GOT3 (cell line): ENCODE data around the gene PRKCA.
"Not testable (repeated sequence)": the region's sequence is repeated elsewhere in the genome, so short reads cannot be mapped to it uniquely, and the experiment has no call there.

Experiments
- DNase-seq: peaks from one replicate; lab custom pipeline; 2025; ENCODE audit warnings: mixed read lengths; lab: John Stamatoyannopoulos, UW

PRKCA gene

GRCh38 chr17:66715076-66715675 is 412.8 kb downstream of the PRKCA start:
- DNase-seq = no peak

GRCh38 chr17:66715745-66716156 is 413.3 kb downstream of the PRKCA start:
- no peak for DNase-seq

- no peak for DNase-seq
These were observed 414.0 kb downstream of the PRKCA start for GRCh38 chr17:66716236-66717026.

- no peak for DNase-seq
These were observed 415.2 kb downstream of the PRKCA start for GRCh38 chr17:66717641-66718058.

GRCh38 chr17:66720027-66720426 is 417.6 kb downstream of the PRKCA start:
- DNase-seq = no peak

DNA sequence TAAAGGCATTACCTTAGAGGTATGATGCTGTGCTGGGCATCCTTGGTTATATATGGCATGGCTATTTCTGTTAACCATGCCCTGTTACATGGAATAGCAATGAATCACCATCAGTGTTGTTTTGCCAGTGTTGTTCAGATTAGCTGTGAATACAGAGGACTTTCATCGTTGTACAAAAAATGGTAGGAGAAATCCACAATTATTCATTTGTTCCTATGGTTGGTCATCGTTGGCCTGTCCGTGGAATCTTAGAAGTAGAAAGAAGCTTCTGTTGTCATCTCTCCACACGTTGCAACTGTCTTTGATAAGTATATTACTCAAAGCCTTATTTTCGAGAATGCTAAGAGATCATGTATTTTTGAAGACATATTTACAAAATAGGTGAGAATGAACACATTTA is 418.2 kb downstream of the PRKCA start:
- no peak for DNase-seq

DNA sequence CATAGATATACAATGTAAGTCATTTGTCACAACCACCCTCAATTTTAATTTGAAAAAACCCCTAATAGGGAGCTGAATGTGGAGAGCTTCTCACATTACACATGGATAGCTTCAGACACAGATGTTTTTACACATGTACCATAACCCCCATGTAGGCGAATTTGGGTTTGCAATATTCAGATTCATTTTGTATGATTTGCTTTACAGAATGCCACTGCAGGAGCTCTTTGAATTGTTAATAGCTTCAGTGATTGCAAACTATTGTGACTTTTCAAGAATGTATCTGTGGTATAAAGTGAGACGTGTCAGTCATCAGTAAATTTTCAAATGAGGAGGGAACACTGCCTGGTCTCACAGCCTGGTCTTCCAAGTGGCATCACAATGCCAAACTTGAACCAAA is 419.9 kb downstream of the PRKCA start:
- DNase-seq = no peak

DNA sequence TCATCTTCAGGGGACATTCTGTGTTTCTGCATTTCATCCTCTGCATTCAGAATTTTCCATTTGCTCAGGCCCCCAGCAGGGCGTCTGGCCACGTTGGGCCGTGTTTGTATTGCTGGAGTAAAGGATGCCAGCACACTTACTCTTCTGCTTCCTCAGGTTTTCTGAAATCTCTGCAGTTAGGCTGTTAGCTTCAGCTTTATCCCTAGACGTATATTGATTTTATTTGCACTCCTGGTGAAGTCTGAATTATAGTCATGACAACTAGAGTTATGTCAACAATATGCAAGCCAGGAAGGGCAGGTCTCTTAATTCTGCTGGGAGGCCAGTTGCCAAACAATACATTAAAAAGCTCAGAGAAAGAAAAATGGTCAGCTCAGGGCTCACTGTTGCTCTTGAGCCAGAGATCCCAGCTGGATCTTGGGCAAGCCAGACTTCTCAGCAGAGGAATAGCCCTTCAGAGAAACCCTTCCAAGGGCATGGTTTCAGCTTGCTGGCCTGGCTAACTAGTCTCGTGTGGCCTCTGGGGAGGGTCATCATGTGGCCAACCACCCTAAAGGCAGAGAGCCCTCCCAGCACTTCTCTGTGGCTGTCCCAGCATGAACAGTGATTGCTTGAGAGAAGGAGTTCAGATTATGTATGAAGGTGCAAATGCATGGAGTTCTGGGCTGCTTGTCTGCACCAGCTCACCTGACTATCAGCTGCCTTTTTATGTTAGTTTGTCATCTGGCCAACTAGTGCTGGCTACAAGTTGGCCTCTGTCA is 422.3 kb downstream of the PRKCA start:
- DNase-seq = no peak

DNA sequence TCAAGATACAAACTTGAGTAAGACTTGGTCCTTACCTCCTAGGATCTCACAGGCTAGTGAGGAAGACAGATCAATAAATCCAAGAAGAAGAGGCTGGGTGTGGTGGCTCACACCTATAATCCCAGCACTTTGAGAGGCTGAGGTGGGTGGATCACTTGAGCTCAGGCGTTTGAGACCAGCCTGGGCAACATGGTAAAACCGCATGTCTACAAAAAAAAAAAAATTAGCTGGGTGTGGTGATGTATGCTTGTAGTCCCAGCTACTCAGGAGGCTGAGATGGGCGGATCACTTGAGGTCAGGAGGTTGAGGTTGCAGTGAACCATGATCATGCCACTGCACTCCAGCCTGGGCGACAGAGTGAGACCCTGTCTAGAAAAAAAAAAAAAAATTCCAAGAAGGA is 423.0 kb downstream of the PRKCA start:
- DNase-seq = not testable (repeated sequence)

DNA sequence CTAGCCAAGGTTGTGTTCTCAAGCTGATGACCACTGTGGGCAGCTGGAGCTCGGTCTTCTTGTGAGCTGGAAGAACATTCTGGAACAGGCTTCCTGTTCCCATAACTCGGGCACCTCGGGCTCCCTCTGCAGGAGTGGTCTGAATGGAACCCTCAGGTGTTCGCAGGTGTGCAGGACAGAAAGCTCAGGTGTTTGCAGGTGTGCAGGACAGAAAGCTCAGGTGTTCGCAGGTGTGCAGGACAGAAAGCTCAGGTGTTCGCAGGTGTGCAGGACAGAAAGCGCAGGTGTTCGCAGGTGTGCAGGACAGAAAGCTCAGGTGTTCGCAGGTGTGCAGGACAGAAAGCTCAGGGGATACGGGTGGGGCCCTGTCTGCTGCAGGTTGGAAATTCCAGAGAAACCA is 423.5 kb downstream of the PRKCA start:
- no peak for DNase-seq

GRCh38 chr17:66726371-66726770 is 424.0 kb downstream of the PRKCA start:
- DNase-seq = no peak

- no peak for DNase-seq
These were observed 424.4 kb downstream of the PRKCA start for GRCh38 chr17:66726846-66727245.

GRCh38 chr17:66727634-66728570 is 425.5 kb downstream of the PRKCA start:
- DNase-seq = no peak

GRCh38 chr17:66730461-66730923 is 428.1 kb downstream of the PRKCA start:
- no peak for DNase-seq

- no peak for DNase-seq
These were observed 431.3 kb downstream of the PRKCA start for GRCh38 chr17:66733759-66734158.

- DNase-seq = no peak
These were observed 432.0 kb downstream of the PRKCA start for GRCh38 chr17:66734186-66734943.

- no peak for DNase-seq
These were observed 435.1 kb downstream of the PRKCA start for GRCh38 chr17:66737524-66737923.

GRCh38 chr17:66738301-66738700 is 435.9 kb downstream of the PRKCA start:
- no peak for DNase-seq

DNA sequence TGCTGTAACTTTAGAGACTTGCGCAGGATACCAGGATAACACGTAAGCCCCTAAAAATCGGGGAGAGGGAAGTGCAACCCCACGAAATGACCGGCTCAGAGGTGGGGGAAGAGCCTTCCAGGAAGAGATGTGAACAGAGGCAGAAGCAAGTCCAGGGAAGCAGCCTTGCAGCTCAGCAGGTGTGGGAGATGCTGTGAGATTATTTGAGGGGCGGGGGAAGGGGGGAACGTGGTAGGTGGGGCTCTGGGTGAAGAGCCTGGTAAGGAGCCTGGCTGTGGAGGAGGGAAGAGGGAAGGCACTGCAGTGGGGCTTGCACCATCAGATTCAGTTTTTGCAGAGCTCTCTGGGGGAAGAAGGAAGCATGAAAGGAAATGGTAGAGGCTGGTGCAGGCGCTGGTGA is 437.1 kb downstream of the PRKCA start:
- no peak for DNase-seq

DNA sequence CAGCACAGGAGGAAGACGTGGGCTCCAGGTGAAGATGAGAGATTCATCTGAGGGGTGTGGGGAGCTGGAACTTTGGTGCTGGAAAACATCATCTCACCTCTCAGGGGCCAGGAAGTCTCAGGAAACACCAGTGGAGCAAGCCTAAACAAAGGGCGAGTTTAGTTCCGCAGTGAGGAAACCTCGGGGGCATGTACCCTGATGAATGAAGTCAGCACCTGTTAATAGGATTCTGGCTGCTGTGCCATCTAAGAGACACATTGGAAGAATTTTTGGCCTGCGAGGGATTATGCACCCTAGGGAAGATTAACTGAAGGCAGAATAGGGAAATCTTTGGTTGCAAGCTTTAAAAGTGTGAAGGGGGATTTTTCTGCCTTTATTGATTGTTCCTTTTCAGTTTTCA is 437.8 kb downstream of the PRKCA start:
- no peak for DNase-seq

DNA sequence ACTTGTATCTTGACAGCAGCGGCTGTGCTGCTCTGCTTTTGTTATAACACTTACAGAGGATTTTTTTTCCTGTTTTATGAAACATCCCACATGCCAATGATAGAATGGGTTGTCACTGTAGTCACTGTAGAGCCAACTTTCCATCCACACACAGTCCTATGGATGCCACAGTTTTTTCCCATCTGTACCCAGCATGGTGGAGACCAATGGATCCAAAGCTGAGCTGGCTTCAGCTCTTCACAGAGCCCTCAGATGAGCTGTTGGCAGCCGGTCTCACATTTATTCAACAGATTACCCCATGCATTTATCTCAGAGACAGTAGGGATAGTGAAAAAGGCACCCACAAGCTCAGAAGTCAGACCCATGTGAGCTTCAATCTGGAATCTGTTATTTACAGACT is 441.1 kb downstream of the PRKCA start:
- no peak for DNase-seq
